ENCODE measurements around the gene NCAM2.

Gene NCAM2

DNA sequence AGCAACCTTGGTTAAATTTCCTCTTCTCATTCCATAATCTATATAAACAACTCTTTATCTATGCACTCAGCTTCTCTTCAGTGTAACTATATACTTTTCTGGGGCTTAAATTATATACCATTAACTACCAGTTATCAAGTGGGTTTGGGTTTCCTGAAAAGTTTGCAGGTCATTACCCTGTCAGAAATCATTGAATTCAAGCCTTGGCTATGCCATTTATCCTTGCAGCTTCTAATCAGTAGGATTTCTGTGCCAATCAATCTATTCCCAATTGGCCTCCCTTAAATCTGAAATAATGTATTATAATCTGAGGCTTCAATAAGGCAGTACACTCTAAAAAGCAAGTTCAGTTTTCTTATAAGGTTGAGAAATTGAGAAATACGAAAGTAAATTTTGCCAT lies 466.5 kb downstream of the NCAM2 start:
- H3K4me1 ChIP-seq (ENCODE audit: control insufficient read depth in 1 of 2, insufficient read depth in 2 of 2, low read length in 2 of 2): no peaks in the 10 kb centered on the region
- H3K4me3 ChIP-seq (ENCODE audit: low read depth in 1 of 2, low read length in 2 of 2): no peak overlapping the region
- H3K27me3 ChIP-seq (ENCODE audit: low read depth, low read length): no peaks in the 10 kb centered on the region
- no peaks in the 10 kb centered on the region for H3K9me3 ChIP-seq (ENCODE audit: control insufficient read depth in 1 of 2, low read length in 2 of 2)
- no peak overlapping the region for H3K27ac ChIP-seq (ENCODE audit: low read length)
- no peaks in the 10 kb centered on the region for H3K36me3 ChIP-seq (ENCODE audit: control insufficient read depth in 1 of 2, insufficient read depth in 2 of 2, low read length in 2 of 2)

GRCh38 chr21:21466752-21467151 lies 468.5 kb downstream of the NCAM2 start:
- Histone ChIP-seq H3K4me3 (ENCODE audit: low read depth in 1 of 2, low read length in 2 of 2) (no peak overlapping the region), H3K9me3 (ENCODE audit: control insufficient read depth in 1 of 2, low read length in 2 of 2) (no peaks in the 10 kb centered on the region)

DNA sequence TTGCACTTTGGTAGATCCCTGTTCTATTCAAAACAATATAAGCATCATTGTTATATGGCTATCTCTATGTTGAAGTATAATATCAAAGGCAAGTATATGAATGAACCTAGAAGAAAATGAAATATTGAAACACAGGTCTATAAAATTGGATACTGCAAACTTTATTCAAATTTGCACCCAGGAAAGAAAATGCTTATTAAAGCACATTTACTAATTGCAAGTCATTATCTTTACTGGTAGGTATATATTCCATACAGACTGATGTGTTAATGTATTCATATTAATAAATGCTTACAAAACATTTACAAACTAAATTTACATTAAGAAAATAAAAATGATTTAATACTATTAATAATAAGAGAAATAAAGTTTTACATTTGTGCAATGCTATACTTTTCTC lies 469.8 kb downstream of the NCAM2 start:
- Histone ChIP-seq H3K9me3 (ENCODE audit: control insufficient read depth in 1 of 2, low read length in 2 of 2) (no peaks in the 10 kb centered on the region), H3K27me3 (ENCODE audit: low read depth, low read length) (no peaks in the 10 kb centered on the region), H3K4me3 (ENCODE audit: low read depth in 1 of 2, low read length in 2 of 2) (no peak overlapping the region), H3K36me3 (ENCODE audit: control insufficient read depth in 1 of 2, insufficient read depth in 2 of 2, low read length in 2 of 2) (no peaks in the 10 kb centered on the region), H3K27ac (ENCODE audit: low read length) (no peak overlapping the region), H3K4me1 (ENCODE audit: control insufficient read depth in 1 of 2, insufficient read depth in 2 of 2, low read length in 2 of 2) (no peaks in the 10 kb centered on the region)

More at GRCh38 chr21:21466752-21467151, 468.5 kb downstream of the NCAM2 start:
- Histone ChIP-seq H3K4me1 (ENCODE audit: control insufficient read depth in 1 of 2, insufficient read depth in 2 of 2, low read length in 2 of 2) (no peaks in the 10 kb centered on the region), H3K27me3 (ENCODE audit: low read depth, low read length) (no peaks in the 10 kb centered on the region), H3K36me3 (ENCODE audit: control insufficient read depth in 1 of 2, insufficient read depth in 2 of 2, low read length in 2 of 2) (no peaks in the 10 kb centered on the region), H3K27ac (ENCODE audit: low read length) (no peak overlapping the region)

DNA sequence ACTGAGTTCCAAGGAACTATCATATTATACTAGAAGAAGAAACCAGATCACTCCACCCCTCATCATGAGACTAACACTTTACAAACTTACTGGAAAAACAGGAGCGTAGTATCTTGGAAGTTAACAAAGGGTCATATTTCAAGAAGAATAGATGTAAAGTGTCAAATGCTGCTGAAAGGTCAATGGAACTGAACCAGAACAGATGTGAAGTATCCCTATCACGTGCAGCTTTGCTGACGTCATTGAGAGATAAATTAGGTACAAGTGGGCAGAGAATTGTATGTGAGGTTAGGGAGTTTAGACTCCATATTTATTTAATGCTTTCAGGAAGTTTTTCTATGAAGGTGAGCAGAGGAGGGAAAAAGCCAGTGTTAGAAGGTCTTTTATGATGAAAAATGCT lies 483.0 kb downstream of the NCAM2 start:
- Histone ChIP-seq H3K36me3 (ENCODE audit: control insufficient read depth in 1 of 2, insufficient read depth in 2 of 2, low read length in 2 of 2) (no peaks in the 10 kb centered on the region), H3K27me3 (ENCODE audit: low read depth, low read length) (no peaks in the 10 kb centered on the region), H3K9me3 (ENCODE audit: control insufficient read depth in 1 of 2, low read length in 2 of 2) (no peaks in the 10 kb centered on the region), H3K4me1 (ENCODE audit: control insufficient read depth in 1 of 2, insufficient read depth in 2 of 2, low read length in 2 of 2) (no peaks in the 10 kb centered on the region), H3K4me3 (ENCODE audit: low read depth in 1 of 2, low read length in 2 of 2) (no peak overlapping the region), H3K27ac (ENCODE audit: low read length) (no peak overlapping the region)

DNA sequence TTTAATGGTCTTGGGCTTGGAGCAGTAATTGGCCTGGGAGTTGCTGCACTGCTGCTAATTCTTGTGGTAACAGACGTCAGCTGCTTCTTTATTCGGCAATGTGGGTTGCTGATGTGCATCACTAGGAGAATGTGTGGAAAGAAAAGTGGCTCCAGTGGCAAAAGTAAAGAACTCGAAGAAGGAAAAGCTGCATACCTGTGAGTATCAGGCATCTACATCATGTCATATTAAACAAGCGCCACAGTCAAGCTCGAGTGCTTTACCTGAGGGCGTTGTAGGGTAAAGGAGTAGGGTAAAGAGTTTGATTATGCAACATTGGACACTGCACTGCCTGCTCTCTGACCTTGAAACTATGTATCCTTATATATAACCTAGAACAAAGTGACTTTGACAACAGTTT lies 510.6 kb downstream of the NCAM2 start:
- Histone ChIP-seq H3K4me3 (ENCODE audit: low read depth in 1 of 2, low read length in 2 of 2) (no peak overlapping the region), H3K36me3 (ENCODE audit: control insufficient read depth in 1 of 2, insufficient read depth in 2 of 2, low read length in 2 of 2) (no peaks in the 10 kb centered on the region), H3K27me3 (ENCODE audit: low read depth, low read length) (no peaks in the 10 kb centered on the region), H3K27ac (ENCODE audit: low read length) (no peak overlapping the region), H3K4me1 (ENCODE audit: control insufficient read depth in 1 of 2, insufficient read depth in 2 of 2, low read length in 2 of 2) (no peaks in the 10 kb centered on the region), H3K9me3 (ENCODE audit: control insufficient read depth in 1 of 2, low read length in 2 of 2) (no peaks in the 10 kb centered on the region)

DNA sequence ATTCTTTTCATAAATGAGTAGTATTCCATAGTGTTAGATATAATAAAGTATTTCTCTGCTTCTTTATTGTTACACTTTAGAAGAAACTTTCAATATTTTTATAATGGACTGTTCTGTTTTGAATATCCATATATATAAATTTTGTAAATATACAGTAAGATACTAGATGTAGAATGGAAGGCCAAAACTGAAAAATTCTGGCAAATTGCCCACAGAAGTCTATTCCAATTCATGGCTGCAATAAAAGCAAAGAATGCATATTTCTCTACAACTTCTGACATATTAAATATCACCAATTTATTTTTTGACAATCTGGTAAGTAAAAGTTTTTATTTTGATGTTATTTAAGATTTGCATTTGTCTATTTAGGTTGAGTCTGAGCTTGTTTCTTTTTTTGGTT lies 532.5 kb downstream of the NCAM2 start:
- Histone ChIP-seq H3K36me3 (ENCODE audit: control insufficient read depth in 1 of 2, insufficient read depth in 2 of 2, low read length in 2 of 2) (no peaks in the 10 kb centered on the region), H3K9me3 (ENCODE audit: control insufficient read depth in 1 of 2, low read length in 2 of 2) (no peaks in the 10 kb centered on the region), H3K4me1 (ENCODE audit: control insufficient read depth in 1 of 2, insufficient read depth in 2 of 2, low read length in 2 of 2) (no peaks in the 10 kb centered on the region), H3K27ac (ENCODE audit: low read length) (no peak overlapping the region), H3K4me3 (ENCODE audit: low read depth in 1 of 2, low read length in 2 of 2) (no peak overlapping the region), H3K27me3 (ENCODE audit: low read depth, low read length) (no peaks in the 10 kb centered on the region)

GRCh38 chr21:21547368-21547953 lies 549.3 kb downstream of the NCAM2 start:
- H3K4me3 ChIP-seq (ENCODE audit: low read depth in 1 of 2, low read length in 2 of 2): no peak overlapping the region
- H3K4me1 ChIP-seq (ENCODE audit: control insufficient read depth in 1 of 2, insufficient read depth in 2 of 2, low read length in 2 of 2): no peaks in the 10 kb centered on the region
- H3K9me3 ChIP-seq (ENCODE audit: control insufficient read depth in 1 of 2, low read length in 2 of 2): no peaks in the 10 kb centered on the region
- H3K36me3 ChIP-seq (ENCODE audit: control insufficient read depth in 1 of 2, insufficient read depth in 2 of 2, low read length in 2 of 2): no peaks in the 10 kb centered on the region
- no peak overlapping the region for H3K27ac ChIP-seq (ENCODE audit: low read length)
- no peaks in the 10 kb centered on the region for H3K27me3 ChIP-seq (ENCODE audit: low read depth, low read length)

GRCh38 chr21:21559285-21560045 lies 561.3 kb downstream of the NCAM2 start:
- Histone ChIP-seq H3K36me3 (ENCODE audit: control insufficient read depth in 1 of 2, insufficient read depth in 2 of 2, low read length in 2 of 2) (no peaks in the 10 kb centered on the region), H3K4me3 (ENCODE audit: low read depth in 1 of 2, low read length in 2 of 2) (no peak overlapping the region), H3K27ac (ENCODE audit: low read length) (no peak overlapping the region), H3K4me1 (ENCODE audit: control insufficient read depth in 1 of 2, insufficient read depth in 2 of 2, low read length in 2 of 2) (no peaks in the 10 kb centered on the region), H3K27me3 (ENCODE audit: low read depth, low read length) (no peaks in the 10 kb centered on the region), H3K9me3 (ENCODE audit: control insufficient read depth in 1 of 2, low read length in 2 of 2) (peaks cover 0 to 22% of the 10 kb centered on the region in 2 donors)
